K562 (cell line): ENCODE results near the gene ZNRD2. TPM values are rescaled to one million over a fixed set of nuclear protein-coding genes. Genes with fewer than 3 reads are reported as not detected.

Experiments
- ATAC-seq: fragments of 200-7000 bp; cut with Tn5 transposase; 3 replicates; pipeline ENCODE4 v1.9.1; 2020; ENCODE audit warnings: moderate library complexity
- BruUV-seq: library from RNA; stranded (reverse); fragments of 400-500 nt; replicated peaks from 2 replicates; lab custom pipeline; 2021; lab: Mats Ljungman, UMichigan
- CTCF ChIA-PET: fragments of 300-600 bp; formaldehyde crosslinking; extraction: SDS; loops from one replicate; lab custom pipeline; 2021; ENCODE audit warnings: low intra/inter-chr PET ratio; lab: Yijun Ruan, JAX
- POLR2A ChIA-PET: fragments of 300-600, 350-650 bp; sonication (Branson Sonifier 250); formaldehyde crosslinking; extraction: SDS; loops from one replicate; lab custom pipeline; 2021; ENCODE audit warnings: antibody characterized with exemption, inconsistent platforms; lab: Yijun Ruan, JAX
- DNase-seq, 4 experiments: peaks; one replicate each; pipeline versions ENCODE4 v3.0.0 to v3.0.0-alpha.2; 2011 to 2018; ENCODE audit warnings: low spot score in 3 of 4, mixed read lengths in 3 of 4; ENCODE audit errors: extremely low read depth in 1 of 4
- FAIRE-seq: peaks from 2 replicates; lab custom pipeline; 2011; peaks lifted over from hg19 to GRCh38; lab: Jason Lieb, UNC
- H2AFZ ChIP-seq: 2 replicates; pipeline ENCODE4 v1.6.0; 2011; ENCODE audit warnings: low read depth, low read length, control low read depth, inconsistent platforms
- H3K27ac ChIP-seq: fragments of 200-600 bp; 3 replicates; pipeline ENCODE4 v1.8.0; 2011; ENCODE audit warnings: low read depth, mild to moderate bottlenecking, control low read depth, inconsistent platforms, low read length, moderate library complexity, mixed read lengths; ENCODE audit errors: extremely low read depth
- H3K27me3 ChIP-seq, 2 experiments: fragments of 300-600 bp in 1 of 2; 2 replicates in 1 of 2; 3 replicates in 1 of 2; pipeline versions ENCODE4 v1.6.0 to v1.8.0; 2011; ENCODE audit warnings: inconsistent platforms in 2 of 2, low read length in 2 of 2, mild to moderate bottlenecking in 1 of 2, mixed read lengths in 1 of 2, moderate library complexity in 1 of 2; ENCODE audit not compliant: control insufficient read depth in 2 of 2, insufficient read depth in 2 of 2
- H3K36me3 ChIP-seq: fragments of 300-600 bp; 3 replicates; pipeline ENCODE4 v1.8.0; 2011; ENCODE audit warnings: mild to moderate bottlenecking, low read length, inconsistent platforms; ENCODE audit not compliant: control insufficient read depth, insufficient read depth
- H3K4me1 ChIP-seq, 2 experiments: fragments of 200-600 bp in 1 of 2; replicated peaks in 1 of 2; 2 replicates in 1 of 2; 3 replicates in 1 of 2; pipeline versions ENCODE4 v1.5.1 to v1.8.0; 2011; ENCODE audit warnings: inconsistent platforms in 2 of 2, low read length in 2 of 2, mild to moderate bottlenecking in 1 of 2, mixed read lengths in 1 of 2, moderate library complexity in 1 of 2; ENCODE audit not compliant: control insufficient read depth in 2 of 2, insufficient read depth in 2 of 2
- H3K4me2 ChIP-seq: 2 replicates; pipeline ENCODE4 v1.6.1; 2011; ENCODE audit warnings: low read length, control low read depth, inconsistent platforms, mixed read lengths; ENCODE audit not compliant: insufficient read depth
- H3K4me3 ChIP-seq: fragments of 200-600 bp; sonication (generic), shearing (Covaris generic); 2 replicates; pipeline ENCODE4 v1.5.1; 2016; ENCODE audit warnings: control low read depth, inconsistent platforms
- H3K79me2 ChIP-seq: fragments of 200-600 bp; 3 replicates; pipeline ENCODE4 v1.8.0; 2011; ENCODE audit warnings: low read length, inconsistent platforms; ENCODE audit not compliant: control insufficient read depth, insufficient read depth
- H3K9ac ChIP-seq, 2 experiments: 2 replicates each; pipeline versions ENCODE4 v1.6.0 to v1.6.1; 2011; ENCODE audit warnings: low read depth in 2 of 2, low read length in 2 of 2, control low read depth in 1 of 2, inconsistent platforms in 1 of 2, mild to moderate bottlenecking in 1 of 2, mixed read lengths in 1 of 2; ENCODE audit not compliant: insufficient read depth in 1 of 2
- H3K9me1 ChIP-seq: one replicate; pipeline ENCODE4 v1.6.0; 2011; ENCODE audit warnings: inconsistent platforms, mild to moderate bottlenecking, low read length, moderate library complexity; ENCODE audit not compliant: control insufficient read depth, insufficient read depth
- H3K9me3 ChIP-seq: replicated peaks from 2 replicates; pipeline ENCODE4 v1.5.1; 2011; ENCODE audit warnings: low read depth, low read length, inconsistent platforms; ENCODE audit not compliant: control insufficient read depth, insufficient read depth
- H4K20me1 ChIP-seq: replicated peaks from 2 replicates; pipeline ENCODE4 v1.6.1; 2011; ENCODE audit warnings: low read length, inconsistent platforms, mixed read lengths; ENCODE audit not compliant: control insufficient read depth, insufficient read depth
- E2F3 ChIP-seq: fragments of 250-450 bp; sonication (Bioruptor Pico); IDR thresholded peaks from 2 replicates; pipeline ENCODE4 v1.4.0; 2020; ENCODE audit warnings: mild to moderate bottlenecking
- TARDBP ChIP-seq: fragments of 450-650 bp; IDR thresholded peaks from 2 replicates; pipeline ENCODE4 v1.6.1; 2016
- ZBTB7A ChIP-seq: IDR thresholded peaks from 2 replicates; pipeline ENCODE4 v1.6.1; 2011; ENCODE audit warnings: low read depth, mild to moderate bottlenecking, low read length, moderate library complexity, borderline replicate concordance; ENCODE audit not compliant: control insufficient read depth
- WGBS: fragments of 100-300 bp; shearing (Covaris generic); methylation state at CpG from one replicate; pipeline ENCODE4 v1.1.6; 2016; ENCODE audit warnings: low coverage, mixed read lengths; ENCODE audit not compliant: insufficient coverage; ENCODE audit errors: missing lambda C conversion rate; 5-methylcytosine and 5-hydroxymethylcytosine counted together
- in situ Hi-C: fragments of 300-500 bp; cut with MboI; formaldehyde crosslinking; loops from 4 replicates; pipeline ENCODE4 v1.15.0; 2018; ENCODE audit warnings: inconsistent platforms, mixed read lengths
- intact Hi-C: fragments of 100-400 bp; cut with micrococcal nuclease; formaldehyde crosslinking; loops from 2 replicates; pipeline ENCODE4 v1.14.2; 2022
- polyA plus RNA-seq, 8 experiments: library from polyadenylated mRNA; depleted of rRNA in 4 of 8; stranded (reverse) in 5 of 8; unstranded in 3 of 8; fragments of >200 nt; fragmentation: Nextera tagmentation in 2 of 8; fragmentation: Illumina TruSeq in 1 of 8; extraction: Ambion mirVana in 2 of 8; extraction: Trizol in 1 of 8; gene quantifications; 2 replicates each; pipeline versions ENCODE4 v1.2.1 to v1.2.3, GENCODE V29; 2011 to 2014; ENCODE audit warnings: inconsistent platforms in 1 of 8, missing spikeins in 1 of 8
- total RNA-seq, 7 experiments: library from RNA; depleted of rRNA in 6 of 7; stranded (reverse); fragments of >200 nt in 6 of 7; fragmentation: Illumina TruSeq in 2 of 7; extraction: Trizol in 2 of 7; gene quantifications; 2 replicates each; pipeline versions ENCODE4 v1.2.1 to v1.2.3, GENCODE V29; 2011 to 2021; ENCODE audit warnings: low replicate concordance in 1 of 7
- TF ChIP-seq, protein P1 (sequence below): fragments of 450-650 bp; IDR thresholded peaks from 2 replicates; pipeline ENCODE4 v1.6.1; 2018; ENCODE audit not compliant: partially characterized antibody

The ZNRD2 gene
- total and polyA plus RNA-seq, 9 of the 15 experiments (the other 6 are each of a cell fraction or from before 2014, with no cell fraction given), result 13.4 to 129 (median 60.4) TPM

DNA sequence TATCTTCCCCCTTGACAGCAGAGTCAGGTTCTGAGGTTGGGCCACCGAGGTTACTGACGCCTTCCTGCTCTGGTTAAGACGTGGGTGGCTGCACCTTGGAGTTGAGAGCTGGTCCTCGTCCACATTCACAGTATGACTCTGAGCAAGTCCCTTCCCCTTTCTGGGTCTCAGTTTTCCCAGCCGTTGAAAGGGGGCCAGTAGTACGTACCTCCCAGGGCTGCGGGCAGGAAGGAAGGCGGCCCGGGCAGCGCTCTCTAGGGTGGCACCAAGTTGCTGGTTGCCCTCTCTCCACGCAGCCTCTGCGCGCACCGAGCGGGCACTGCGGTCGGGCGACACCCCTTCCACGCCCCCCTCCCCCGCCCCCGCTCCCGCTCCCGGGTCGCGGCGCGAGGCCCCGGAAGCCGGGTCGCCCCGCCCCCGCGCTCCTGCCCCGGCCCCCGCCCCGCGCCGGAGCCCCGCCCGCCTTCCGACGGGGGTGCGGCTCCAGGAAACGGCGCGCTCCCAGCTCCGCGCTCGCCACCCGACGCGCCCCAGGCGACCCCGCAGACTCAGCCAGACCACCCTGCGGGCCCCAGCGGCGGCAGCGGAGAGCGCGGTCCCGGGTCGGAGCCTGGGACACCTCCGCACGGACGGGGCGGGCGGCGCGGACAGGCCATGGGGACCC, 5.4 kb downstream of the ZNRD2 start, which contains the start of gene EHBP1L1 (continued):
- TF ChIP-seq TARDBP, result no peak
- TF ChIP-seq E2F3 (CRISPR knock-in tag), result no peak

DNA sequence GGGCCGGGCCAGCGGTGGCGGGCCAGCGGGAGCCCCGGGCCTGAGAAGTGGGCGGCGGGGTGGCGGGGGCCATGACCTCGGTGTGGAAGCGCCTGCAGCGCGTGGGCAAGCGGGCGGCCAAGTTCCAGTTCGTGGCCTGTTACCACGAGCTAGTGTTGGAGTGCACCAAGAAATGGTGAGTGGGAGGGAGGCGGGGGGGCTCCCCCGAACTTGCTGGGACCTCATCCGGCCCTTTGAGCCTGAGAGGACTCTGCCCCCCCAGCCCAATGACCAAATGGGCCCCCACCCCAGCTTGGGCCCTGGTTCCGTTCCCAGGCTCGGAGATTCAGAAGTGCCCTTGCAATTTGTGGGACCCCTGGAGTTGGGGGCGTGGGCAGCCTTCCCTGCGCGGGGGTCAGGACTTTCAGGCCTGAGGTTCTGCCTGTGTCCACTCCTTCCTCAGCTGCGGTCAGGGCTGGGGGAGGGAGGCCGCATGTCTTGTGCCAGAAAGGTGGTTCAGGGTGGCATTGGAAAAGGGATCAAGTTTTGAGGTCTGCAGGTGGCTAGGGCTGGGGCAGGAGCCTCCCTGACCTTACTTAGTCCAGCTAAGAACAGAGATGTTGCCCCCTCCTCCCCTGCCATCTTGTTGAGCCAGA, 6.1 kb downstream of the ZNRD2 start:
- in situ Hi-C loops, result no loop called here
- Histone ChIP-seq H3K9ac (peak overlapping the region; percentile 76 to 95), H3K27me3 (no peaks in the 10 kb centered on the region; a peak in 1 of 5 replicates), H3K36me3 (peaks cover 49% of the 10 kb centered on the region; the same call in 2 of the 3 replicates), H3K9me3 (no peaks in the 10 kb centered on the region), H3K27ac (peak overlapping the region; percentile 84), H3K4me2 (peak overlapping the region; percentile 90), H4K20me1 (peaks cover 6% of the 10 kb centered on the region), H3K9me1 (peaks cover 5% of the 10 kb centered on the region), H3K4me1 (peaks cover 53 to 96% of the 10 kb centered on the region in 2 experiments), H3K79me2 (peaks cover 56% of the 10 kb centered on the region), H3K4me3 (peak overlapping the region; percentile 88), H2AFZ (0 out of 2 replicates have a peak overlapping the region, but pooled peaks have one; percentile 34)
- ChIA-PET POLR2A (interaction anchor here (1.0 to 1.9 kb wide), 6 partner anchors 14 to 153 kb away, joined by 3 to 14 read pairs (median 5); partner anchors contain the start of genes MALAT1 and NEAT1), CTCF (interaction anchor here (0.6 kb wide), 1 partner anchor 295 kb away, joined by 3 read pairs; no protein-coding TSS in a partner anchor)
- intact Hi-C loops, result no loop called here
- BruUV-seq, result TSS peak; percentile 3
- DNase-seq, result peak in 1 of 4 experiments; percentile 34
- WGBS, result under 1% methylated on average over 16 of the region's 26 CpGs
- ATAC-seq, result peak; percentile 0; the same call in 1 of the 3 replicates
- no peak for FAIRE-seq
- peak; percentile 45 for TF ChIP-seq ZBTB7A
- TF ChIP-seq, protein P1, sequence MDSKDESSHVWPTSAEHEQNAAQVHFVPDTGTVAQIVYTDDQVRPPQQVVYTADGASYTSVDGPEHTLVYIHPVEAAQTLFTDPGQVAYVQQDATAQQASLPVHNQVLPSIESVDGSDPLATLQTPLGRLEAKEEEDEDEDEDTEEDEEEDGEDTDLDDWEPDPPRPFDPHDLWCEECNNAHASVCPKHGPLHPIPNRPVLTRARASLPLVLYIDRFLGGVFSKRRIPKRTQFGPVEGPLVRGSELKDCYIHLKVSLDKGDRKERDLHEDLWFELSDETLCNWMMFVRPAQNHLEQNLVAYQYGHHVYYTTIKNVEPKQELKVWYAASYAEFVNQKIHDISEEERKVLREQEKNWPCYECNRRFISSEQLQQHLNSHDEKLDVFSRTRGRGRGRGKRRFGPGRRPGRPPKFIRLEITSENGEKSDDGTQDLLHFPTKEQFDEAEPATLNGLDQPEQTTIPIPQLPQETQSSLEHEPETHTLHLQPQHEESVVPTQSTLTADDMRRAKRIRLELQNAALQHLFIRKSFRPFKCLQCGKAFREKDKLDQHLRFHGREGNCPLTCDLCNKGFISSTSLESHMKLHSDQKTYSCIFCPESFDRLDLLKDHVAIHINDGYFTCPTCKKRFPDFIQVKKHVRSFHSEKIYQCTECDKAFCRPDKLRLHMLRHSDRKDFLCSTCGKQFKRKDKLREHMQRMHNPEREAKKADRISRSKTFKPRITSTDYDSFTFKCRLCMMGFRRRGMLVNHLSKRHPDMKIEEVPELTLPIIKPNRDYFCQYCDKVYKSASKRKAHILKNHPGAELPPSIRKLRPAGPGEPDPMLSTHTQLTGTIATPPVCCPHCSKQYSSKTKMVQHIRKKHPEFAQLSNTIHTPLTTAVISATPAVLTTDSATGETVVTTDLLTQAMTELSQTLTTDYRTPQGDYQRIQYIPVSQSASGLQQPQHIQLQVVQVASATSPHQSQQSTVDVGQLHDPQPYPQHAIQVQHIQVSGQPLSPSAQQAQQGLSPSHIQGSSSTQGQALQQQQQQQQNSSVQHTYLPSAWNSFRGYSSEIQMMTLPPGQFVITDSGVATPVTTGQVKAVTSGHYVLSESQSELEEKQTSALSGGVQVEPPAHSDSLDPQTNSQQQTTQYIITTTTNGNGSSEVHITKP, result peak; percentile 45
